GM12878 (cell line): ENCODE data around the gene IQGAP1.

Source experiments
- BRCA1 ChIP-seq: IDR thresholded peaks from 2 replicates; pipeline ENCODE4 v1.6.1; 2011; ENCODE audit warnings: low read depth, low read length, improper control_type of control experiment
- ELK1 ChIP-seq: IDR thresholded peaks from 2 replicates; pipeline ENCODE4 v1.6.1; 2012; ENCODE audit warnings: low read depth, low read length, improper control_type of control experiment
- EP300 ChIP-seq, 2 experiments: fragments of 150-350 bp in 1 of 2; IDR thresholded peaks; 2 replicates each; pipeline ENCODE4 v1.6.1; 2011 to 2012; ENCODE audit warnings: low read depth in 2 of 2, low read length in 2 of 2, borderline replicate concordance in 1 of 2, improper control_type of control experiment in 1 of 2, inconsistent platforms in 1 of 2; ENCODE audit not compliant: control insufficient read depth in 1 of 2
- EZH2 ChIP-seq: IDR thresholded peaks from 2 replicates; pipeline ENCODE4 v1.6.1; 2012; ENCODE audit warnings: low read depth, mild to moderate bottlenecking, control low read depth, inconsistent platforms, low read length, borderline replicate concordance; ENCODE audit not compliant: control insufficient read depth
- JUND ChIP-seq: IDR thresholded peaks from 2 replicates; pipeline ENCODE4 v1.6.1; 2012; ENCODE audit warnings: low read depth, mild to moderate bottlenecking, low read length, improper control_type of control experiment, moderate library complexity
- POLR2AphosphoS5 ChIP-seq: IDR thresholded peaks from 2 replicates; pipeline ENCODE4 v1.6.1; 2011; ENCODE audit warnings: mild to moderate bottlenecking, low read length, inconsistent platforms
- SIN3A ChIP-seq: IDR thresholded peaks from 2 replicates; pipeline ENCODE4 v1.6.1; 2012; ENCODE audit warnings: low read depth, low read length, improper control_type of control experiment
- SIX5 ChIP-seq: IDR thresholded peaks from 2 replicates; pipeline ENCODE4 v1.6.1; 2011; ENCODE audit warnings: mild to moderate bottlenecking, low read depth, low read length, moderate library complexity; ENCODE audit not compliant: severe bottlenecking
- TAF1 ChIP-seq: IDR thresholded peaks from 2 replicates; pipeline ENCODE4 v1.6.1; 2011; ENCODE audit warnings: mild to moderate bottlenecking, low read depth, low read length, borderline replicate concordance
- ZNF384 ChIP-seq: IDR thresholded peaks from 2 replicates; pipeline ENCODE4 v1.6.1; 2012; ENCODE audit warnings: low read depth, mild to moderate bottlenecking, low read length, improper control_type of control experiment, borderline replicate concordance
- TF ChIP-seq, protein P1 (sequence below), 3 experiments: IDR thresholded peaks in 2 of 3; conservative IDR thresholded peaks in 1 of 3; 2 replicates each; pipeline ENCODE4 v1.5.1; 2011; ENCODE audit warnings: low read depth in 3 of 3, low read length in 3 of 3, mild to moderate bottlenecking in 3 of 3, control low read depth in 2 of 3, moderate library complexity in 2 of 3, inconsistent platforms in 1 of 3, mixed read lengths in 1 of 3; ENCODE audit not compliant: control insufficient read depth in 2 of 3, insufficient read depth in 1 of 3; ENCODE audit errors: extremely low read depth in 1 of 3
- TF ChIP-seq, protein P2 (sequence below): fragments of 450-650 bp; IDR thresholded peaks from 2 replicates; pipeline ENCODE4 v1.6.1; 2017; ENCODE audit warnings: mild to moderate bottlenecking, moderate library complexity
- TF ChIP-seq, protein P3 (sequence below): IDR thresholded peaks from 2 replicates; pipeline ENCODE4 v1.6.1; 2011; ENCODE audit warnings: low read depth, mild to moderate bottlenecking, low read length, moderate library complexity, borderline replicate concordance; ENCODE audit errors: extremely low read depth

DNA sequence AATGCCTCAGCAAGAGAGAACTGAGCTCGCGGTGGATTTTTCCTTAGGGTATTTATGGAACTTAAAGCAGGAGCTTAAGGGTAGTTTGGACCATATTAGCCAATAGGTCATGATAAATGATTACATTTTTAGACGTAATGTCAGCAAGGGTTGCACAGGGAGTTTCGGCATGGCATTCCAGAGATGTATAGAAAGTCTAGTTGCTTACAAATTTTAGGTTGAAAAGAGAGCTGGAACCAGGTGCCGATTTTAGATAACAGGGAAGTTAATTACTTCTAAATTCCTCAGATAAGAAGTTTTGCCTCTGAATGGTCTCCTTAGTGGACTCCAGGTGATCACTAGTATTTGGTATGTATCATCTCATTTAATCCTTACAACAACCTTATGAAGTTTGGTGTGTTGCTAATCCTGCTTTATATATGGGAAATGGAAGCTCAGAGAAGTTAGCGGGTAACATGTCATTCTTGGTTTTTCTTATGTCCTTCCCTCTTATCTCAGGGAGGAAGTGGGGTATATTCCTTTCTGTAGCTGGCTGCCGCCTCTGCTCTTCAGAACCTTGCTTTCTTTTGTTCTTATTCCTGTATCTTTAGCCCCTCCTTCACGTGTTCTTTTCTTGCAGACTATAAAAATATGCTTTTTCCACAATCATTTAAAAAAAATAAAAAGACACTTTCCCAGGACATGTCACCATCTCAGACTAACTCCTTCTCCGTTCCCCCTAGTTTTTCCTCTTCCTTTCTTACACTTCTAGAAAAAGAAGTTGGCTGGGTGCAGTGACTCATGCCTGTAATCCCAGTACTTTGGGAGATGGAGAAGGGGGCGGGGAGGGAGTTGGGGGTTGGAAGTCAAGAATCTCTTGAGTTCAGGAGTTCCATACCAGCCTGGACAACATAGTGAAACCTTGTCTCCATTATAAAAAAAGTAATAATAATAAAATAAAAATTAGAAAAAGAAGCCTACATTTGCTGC, 25.7 kb downstream of the IQGAP1 start:
- TF ChIP-seq JUND (no peak), SIN3A (no peak), EP300 (IDR thresholded peaks at IDR 0.05; ENCODE audit: borderline replicate concordance in 1 of 2, control insufficient read depth in 1 of 2, low read depth in 2 of 2, low read length in 2 of 2) (no peak), ELK1 (no peak), BRCA1 (no peak), EZH2 (no peak), POLR2AphosphoS5 (no peak), ZNF384 (no peak), SIX5 (no peak), TAF1 (no peak)
- TF ChIP-seq, protein P1, sequence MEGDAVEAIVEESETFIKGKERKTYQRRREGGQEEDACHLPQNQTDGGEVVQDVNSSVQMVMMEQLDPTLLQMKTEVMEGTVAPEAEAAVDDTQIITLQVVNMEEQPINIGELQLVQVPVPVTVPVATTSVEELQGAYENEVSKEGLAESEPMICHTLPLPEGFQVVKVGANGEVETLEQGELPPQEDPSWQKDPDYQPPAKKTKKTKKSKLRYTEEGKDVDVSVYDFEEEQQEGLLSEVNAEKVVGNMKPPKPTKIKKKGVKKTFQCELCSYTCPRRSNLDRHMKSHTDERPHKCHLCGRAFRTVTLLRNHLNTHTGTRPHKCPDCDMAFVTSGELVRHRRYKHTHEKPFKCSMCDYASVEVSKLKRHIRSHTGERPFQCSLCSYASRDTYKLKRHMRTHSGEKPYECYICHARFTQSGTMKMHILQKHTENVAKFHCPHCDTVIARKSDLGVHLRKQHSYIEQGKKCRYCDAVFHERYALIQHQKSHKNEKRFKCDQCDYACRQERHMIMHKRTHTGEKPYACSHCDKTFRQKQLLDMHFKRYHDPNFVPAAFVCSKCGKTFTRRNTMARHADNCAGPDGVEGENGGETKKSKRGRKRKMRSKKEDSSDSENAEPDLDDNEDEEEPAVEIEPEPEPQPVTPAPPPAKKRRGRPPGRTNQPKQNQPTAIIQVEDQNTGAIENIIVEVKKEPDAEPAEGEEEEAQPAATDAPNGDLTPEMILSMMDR (IDR thresholded peaks at IDR 0.05 in 2 of 3, conservative IDR thresholded peaks at IDR 0.05 in 1 of 3; ENCODE audit: control insufficient read depth in 2 of 3, extremely low read depth in 1 of 3, insufficient read depth in 1 of 3, low read depth in 3 of 3, low read length in 3 of 3): no peak
- TF ChIP-seq, protein P2, sequence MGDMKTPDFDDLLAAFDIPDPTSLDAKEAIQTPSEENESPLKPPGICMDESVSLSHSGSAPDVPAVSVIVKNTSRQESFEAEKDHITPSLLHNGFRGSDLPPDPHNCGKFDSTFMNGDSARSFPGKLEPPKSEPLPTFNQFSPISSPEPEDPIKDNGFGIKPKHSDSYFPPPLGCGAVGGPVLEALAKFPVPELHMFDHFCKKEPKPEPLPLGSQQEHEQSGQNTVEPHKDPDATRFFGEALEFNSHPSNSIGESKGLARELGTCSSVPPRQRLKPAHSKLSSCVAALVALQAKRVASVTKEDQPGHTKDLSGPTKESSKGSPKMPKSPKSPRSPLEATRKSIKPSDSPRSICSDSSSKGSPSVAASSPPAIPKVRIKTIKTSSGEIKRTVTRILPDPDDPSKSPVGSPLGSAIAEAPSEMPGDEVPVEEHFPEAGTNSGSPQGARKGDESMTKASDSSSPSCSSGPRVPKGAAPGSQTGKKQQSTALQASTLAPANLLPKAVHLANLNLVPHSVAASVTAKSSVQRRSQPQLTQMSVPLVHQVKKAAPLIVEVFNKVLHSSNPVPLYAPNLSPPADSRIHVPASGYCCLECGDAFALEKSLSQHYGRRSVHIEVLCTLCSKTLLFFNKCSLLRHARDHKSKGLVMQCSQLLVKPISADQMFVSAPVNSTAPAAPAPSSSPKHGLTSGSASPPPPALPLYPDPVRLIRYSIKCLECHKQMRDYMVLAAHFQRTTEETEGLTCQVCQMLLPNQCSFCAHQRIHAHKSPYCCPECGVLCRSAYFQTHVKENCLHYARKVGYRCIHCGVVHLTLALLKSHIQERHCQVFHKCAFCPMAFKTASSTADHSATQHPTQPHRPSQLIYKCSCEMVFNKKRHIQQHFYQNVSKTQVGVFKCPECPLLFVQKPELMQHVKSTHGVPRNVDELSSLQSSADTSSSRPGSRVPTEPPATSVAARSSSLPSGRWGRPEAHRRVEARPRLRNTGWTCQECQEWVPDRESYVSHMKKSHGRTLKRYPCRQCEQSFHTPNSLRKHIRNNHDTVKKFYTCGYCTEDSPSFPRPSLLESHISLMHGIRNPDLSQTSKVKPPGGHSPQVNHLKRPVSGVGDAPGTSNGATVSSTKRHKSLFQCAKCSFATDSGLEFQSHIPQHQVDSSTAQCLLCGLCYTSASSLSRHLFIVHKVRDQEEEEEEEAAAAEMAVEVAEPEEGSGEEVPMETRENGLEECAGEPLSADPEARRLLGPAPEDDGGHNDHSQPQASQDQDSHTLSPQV: no peak
- TF ChIP-seq, protein P3, sequence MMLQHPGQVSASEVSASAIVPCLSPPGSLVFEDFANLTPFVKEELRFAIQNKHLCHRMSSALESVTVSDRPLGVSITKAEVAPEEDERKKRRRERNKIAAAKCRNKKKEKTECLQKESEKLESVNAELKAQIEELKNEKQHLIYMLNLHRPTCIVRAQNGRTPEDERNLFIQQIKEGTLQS: no peak
